Hepatocyte (in vitro differentiated cells): ENCODE results near the gene TEX10. TPM values are rescaled to one million over a fixed set of nuclear protein-coding genes. Genes with fewer than 3 reads are reported as not detected.

ENCODE experiments used
- DNase-seq: peaks from one replicate; pipeline ENCODE4 v3.0.0-alpha.2; 2016; ENCODE audit warnings: low spot score
- H2AFZ ChIP-seq: fragments of 200-600 bp; sonication (generic); 2 replicates; pipeline ENCODE4 v1.6.0; 2016; ENCODE audit warnings: antibody characterized with exemption, mild to moderate bottlenecking
- H3K27ac ChIP-seq: fragments of 200-600 bp; sonication (generic); 2 replicates; pipeline ENCODE4 v1.5.1; 2016; ENCODE audit warnings: mild to moderate bottlenecking
- H3K27me3 ChIP-seq: fragments of 200-600 bp; sonication (generic); 2 replicates; pipeline ENCODE4 v1.6.1; 2016
- H3K36me3 ChIP-seq: fragments of 200-600 bp; sonication (generic); replicated peaks from 2 replicates; pipeline ENCODE4 v1.5.1; 2016; ENCODE audit warnings: low read depth; ENCODE audit not compliant: insufficient read depth
- H3K4me1 ChIP-seq: fragments of 200-600 bp; sonication (generic); 2 replicates; pipeline ENCODE4 v1.5.1; 2016; ENCODE audit warnings: mild to moderate bottlenecking, moderate library complexity; ENCODE audit not compliant: insufficient read depth
- H3K4me2 ChIP-seq: fragments of 200-600 bp; sonication (generic); 2 replicates; pipeline ENCODE4 v1.6.0; 2016
- H3K4me3 ChIP-seq: fragments of 200-600 bp; sonication (generic); 2 replicates; pipeline ENCODE4 v1.5.1; 2016; ENCODE audit warnings: mild to moderate bottlenecking
- H3K79me2 ChIP-seq: fragments of 200-600 bp; sonication (generic); 2 replicates; pipeline ENCODE4 v1.6.0; 2017; ENCODE audit warnings: mild to moderate bottlenecking
- H3K9me2 ChIP-seq: fragments of 200-600 bp; sonication (generic); replicated peaks from 2 replicates; pipeline ENCODE4 v1.6.0; 2017; ENCODE audit warnings: mild to moderate bottlenecking; ENCODE audit not compliant: insufficient read depth
- H3K9me3 ChIP-seq: fragments of 200-600 bp; sonication (generic); 2 replicates; pipeline ENCODE4 v1.5.1; 2016; ENCODE audit warnings: low read depth, mild to moderate bottlenecking
- H4K20me1 ChIP-seq: fragments of 200-600 bp; sonication (generic); 2 replicates; pipeline ENCODE4 v1.6.0; 2016; ENCODE audit warnings: mild to moderate bottlenecking; ENCODE audit not compliant: insufficient read depth, poor library complexity, severe bottlenecking
- EZH2 ChIP-seq: fragments of 200-600 bp; sonication (generic); IDR thresholded peaks from 2 replicates; pipeline ENCODE4 v1.6.1; 2016; ENCODE audit warnings: antibody characterized with exemption, mild to moderate bottlenecking, borderline replicate concordance
- EZH2phosphoT487 ChIP-seq: fragments of 200-600 bp; sonication (generic); IDR thresholded peaks from one replicate; pipeline ENCODE4 v1.6.1; 2018; ENCODE audit warnings: antibody characterized with exemption, mild to moderate bottlenecking, low read depth, moderate library complexity; ENCODE audit not compliant: unreplicated experiment, severe bottlenecking
- WGBS: methylation state at CpG from one replicate; pipeline ENCODE4 v1.1.6; 2016; ENCODE audit warnings: low lambda C conversion rate; ENCODE audit errors: missing lambda C conversion rate; 5-methylcytosine and 5-hydroxymethylcytosine counted together
- polyA plus RNA-seq: library from polyadenylated mRNA; unstranded; fragments of >200 nt; fragmentation: Nextera tagmentation; extraction: Ambion mirVana; gene quantifications from 2 replicates; pipeline ENCODE4 v1.2.1, GENCODE V29; 2016
- total RNA-seq: library from RNA; depleted of rRNA; stranded (reverse); fragments of >200 nt; gene quantifications from 2 replicates; pipeline ENCODE4 v1.2.3, GENCODE V29; 2014
- TF ChIP-seq, protein P1 (sequence below): fragments of 200-600 bp; sonication (generic); IDR thresholded peaks from 2 replicates; pipeline ENCODE4 v1.5.1; 2016; ENCODE audit warnings: antibody characterized with exemption, mild to moderate bottlenecking; ENCODE audit not compliant: poor library complexity

The TEX10 gene
- total and polyA plus RNA-seq, 2 experiments from 2014 or later, result 21.8 to 30.0 TPM

- no peak for DNase-seq
- no peak for TF ChIP-seq EZH2phosphoT487
- H3K27ac ChIP-seq, result no peak overlapping the region
- no peaks in the 10 kb centered on the region for H4K20me1 ChIP-seq
- no peaks in the 10 kb centered on the region for H3K27me3 ChIP-seq
- H2AFZ ChIP-seq, result no peak overlapping the region
- no peaks in the 10 kb centered on the region for H3K9me2 ChIP-seq
- H3K36me3 ChIP-seq, result no peaks in the 10 kb centered on the region
- WGBS, result 88% methylated on average over 4 of the region's 4 CpGs
- no peaks in the 10 kb centered on the region for H3K9me3 ChIP-seq
- peaks cover 2% of the 10 kb centered on the region for H3K79me2 ChIP-seq
- H3K4me2 ChIP-seq, result no peak overlapping the region
- H3K4me3 ChIP-seq, result no peak overlapping the region
- H3K4me1 ChIP-seq, result peaks cover 18% of the 10 kb centered on the region
Measured at GRCh38 chr9:100296407-100296806, 56.3 kb downstream of the TEX10 start.

DNA sequence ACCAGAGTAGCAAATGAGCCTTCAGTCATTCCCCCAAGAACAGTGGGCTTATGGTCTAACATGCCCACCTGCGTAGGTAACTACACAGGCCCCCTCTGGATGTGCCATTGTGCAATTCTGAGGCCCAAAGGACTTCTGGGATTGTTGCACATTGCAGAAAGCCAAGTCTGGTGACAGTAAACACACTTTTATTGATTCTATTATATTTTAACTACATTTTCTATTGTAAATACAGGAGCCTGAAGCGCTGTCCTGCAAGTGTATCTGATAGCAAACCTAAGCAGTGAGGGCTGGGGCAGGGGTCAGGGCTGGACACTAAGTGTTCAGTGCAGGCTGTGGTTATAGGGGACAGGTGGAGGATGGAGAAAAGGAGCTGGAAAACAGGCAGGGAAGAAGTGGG, 57.5 kb downstream of the TEX10 start:
- H3K4me3 ChIP-seq, result no peak overlapping the region
- TF ChIP-seq, protein P1, sequence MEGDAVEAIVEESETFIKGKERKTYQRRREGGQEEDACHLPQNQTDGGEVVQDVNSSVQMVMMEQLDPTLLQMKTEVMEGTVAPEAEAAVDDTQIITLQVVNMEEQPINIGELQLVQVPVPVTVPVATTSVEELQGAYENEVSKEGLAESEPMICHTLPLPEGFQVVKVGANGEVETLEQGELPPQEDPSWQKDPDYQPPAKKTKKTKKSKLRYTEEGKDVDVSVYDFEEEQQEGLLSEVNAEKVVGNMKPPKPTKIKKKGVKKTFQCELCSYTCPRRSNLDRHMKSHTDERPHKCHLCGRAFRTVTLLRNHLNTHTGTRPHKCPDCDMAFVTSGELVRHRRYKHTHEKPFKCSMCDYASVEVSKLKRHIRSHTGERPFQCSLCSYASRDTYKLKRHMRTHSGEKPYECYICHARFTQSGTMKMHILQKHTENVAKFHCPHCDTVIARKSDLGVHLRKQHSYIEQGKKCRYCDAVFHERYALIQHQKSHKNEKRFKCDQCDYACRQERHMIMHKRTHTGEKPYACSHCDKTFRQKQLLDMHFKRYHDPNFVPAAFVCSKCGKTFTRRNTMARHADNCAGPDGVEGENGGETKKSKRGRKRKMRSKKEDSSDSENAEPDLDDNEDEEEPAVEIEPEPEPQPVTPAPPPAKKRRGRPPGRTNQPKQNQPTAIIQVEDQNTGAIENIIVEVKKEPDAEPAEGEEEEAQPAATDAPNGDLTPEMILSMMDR, result no peak
- no peak for TF ChIP-seq EZH2phosphoT487
- TF ChIP-seq EZH2, result no peak
- no peaks in the 10 kb centered on the region for H3K27me3 ChIP-seq
- no peaks in the 10 kb centered on the region for H3K36me3 ChIP-seq
- H2AFZ ChIP-seq, result no peak overlapping the region
- peaks cover 18% of the 10 kb centered on the region for H3K4me1 ChIP-seq
- H3K27ac ChIP-seq, result no peak overlapping the region
- WGBS, result 76% methylated on average over 2 of the region's 2 CpGs
- no peak for DNase-seq
- H3K4me2 ChIP-seq, result no peak overlapping the region
- peaks cover 2% of the 10 kb centered on the region for H3K79me2 ChIP-seq
- no peaks in the 10 kb centered on the region for H3K9me2 ChIP-seq
- H3K9me3 ChIP-seq, result no peaks in the 10 kb centered on the region
- no peaks in the 10 kb centered on the region for H4K20me1 ChIP-seq

DNA sequence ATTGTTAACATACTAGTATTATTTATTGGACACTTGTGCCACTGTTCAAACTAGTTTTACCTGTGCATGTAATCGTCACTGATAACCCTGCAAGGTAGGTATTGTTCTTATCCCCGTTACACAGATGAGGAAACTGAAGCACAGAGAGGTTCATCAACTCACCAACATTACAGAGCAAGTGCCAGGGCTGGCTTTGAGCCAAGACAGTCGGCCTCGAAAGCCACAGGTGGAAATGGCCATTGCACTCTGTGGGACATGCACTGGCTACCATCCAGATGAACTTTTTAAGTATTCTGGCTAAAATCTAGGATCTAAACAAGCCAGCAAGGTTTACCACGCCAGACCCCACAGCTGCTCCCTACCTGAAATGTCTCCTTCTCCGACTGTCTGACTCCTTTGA, 57.9 kb downstream of the TEX10 start:
- peaks cover 2% of the 10 kb centered on the region for H3K79me2 ChIP-seq
- H3K4me1 ChIP-seq, result peaks cover 18% of the 10 kb centered on the region
- H2AFZ ChIP-seq, result no peak overlapping the region
- TF ChIP-seq, protein P1, result no peak
- TF ChIP-seq EZH2, result no peak
- no peak for TF ChIP-seq EZH2phosphoT487
- no peaks in the 10 kb centered on the region for H3K36me3 ChIP-seq
- H3K9me2 ChIP-seq, result no peaks in the 10 kb centered on the region
- no peak overlapping the region for H3K4me2 ChIP-seq
- WGBS, result 88% methylated on average over 6 of the region's 6 CpGs
- no peaks in the 10 kb centered on the region for H4K20me1 ChIP-seq
- no peaks in the 10 kb centered on the region for H3K27me3 ChIP-seq
- H3K9me3 ChIP-seq, result no peaks in the 10 kb centered on the region
- DNase-seq, result no peak
- H3K27ac ChIP-seq, result no peak overlapping the region
- H3K4me3 ChIP-seq, result no peak overlapping the region

- TF ChIP-seq EZH2phosphoT487, result no peak
- TF ChIP-seq, protein P1, result no peak
- no peak for TF ChIP-seq EZH2
- H3K9me3 ChIP-seq, result no peaks in the 10 kb centered on the region
- peaks cover 18% of the 10 kb centered on the region for H3K4me1 ChIP-seq
- WGBS, result 96% methylated on average over 3 of the region's 3 CpGs
- no peaks in the 10 kb centered on the region for H3K9me2 ChIP-seq
- no peak overlapping the region for H3K4me3 ChIP-seq
- H3K27ac ChIP-seq, result no peak overlapping the region
- DNase-seq, result no peak
- H3K4me2 ChIP-seq, result no peak overlapping the region
- no peaks in the 10 kb centered on the region for H3K27me3 ChIP-seq
- peaks cover 2% of the 10 kb centered on the region for H3K79me2 ChIP-seq
- no peak overlapping the region for H2AFZ ChIP-seq
- H3K36me3 ChIP-seq, result no peaks in the 10 kb centered on the region
- no peaks in the 10 kb centered on the region for H4K20me1 ChIP-seq
Measured at GRCh38 chr9:100294341-100294740, 58.4 kb downstream of the TEX10 start.
